Skeletal muscle cell (primary cell): ENCODE measurements around the gene EVA1C.
A peak's percentile ranks its signal among the peaks of the same experiment; 100 is the strongest.
"Not testable (repeated sequence)": the region's sequence is repeated elsewhere in the genome, so short reads cannot be mapped to it uniquely, and the experiment has no call there.

Source experiments
- DNase-seq: peaks from one replicate; pipeline ENCODE4 v3.0.0-alpha.2; 2010; ENCODE audit warnings: low read depth
- H3K4me3 ChIP-seq: 2 replicates; pipeline ENCODE4 v1.5.1; 2011; ENCODE audit warnings: low read depth, mild to moderate bottlenecking, control low read depth, low read length, moderate library complexity

Gene EVA1C

GRCh38 chr21:32422064-32422463 lies 9.6 kb downstream of the EVA1C start:
- no peak for DNase-seq
- no peak overlapping the region for H3K4me3 ChIP-seq

GRCh38 chr21:32423320-32424190 lies 11.0 kb downstream of the EVA1C start:
- DNase-seq = no peak

GRCh38 chr21:32424191-32424535 lies 11.7 kb downstream of the EVA1C start:
- DNase-seq = no peak
- H3K4me3 ChIP-seq = no peak overlapping the region

More at GRCh38 chr21:32423320-32424190, 11.0 kb downstream of the EVA1C start:
- H3K4me3 ChIP-seq = no peak overlapping the region

GRCh38 chr21:32424674-32425073 lies 12.2 kb downstream of the EVA1C start:
- H3K4me3 ChIP-seq = no peak overlapping the region
- no peak for DNase-seq

- H3K4me3 ChIP-seq = no peak overlapping the region
- no peak for DNase-seq
These were observed 13.1 kb downstream of the EVA1C start for GRCh38 chr21:32425628-32426027.

GRCh38 chr21:32426066-32426465 lies 13.6 kb downstream of the EVA1C start:
- no peak overlapping the region for H3K4me3 ChIP-seq
- DNase-seq = no peak

- no peak overlapping the region for H3K4me3 ChIP-seq
- no peak for DNase-seq
These were observed 14.1 kb downstream of the EVA1C start for GRCh38 chr21:32426592-32427051.

- DNase-seq = no peak
- H3K4me3 ChIP-seq = no peak overlapping the region
These were observed 15.6 kb downstream of the EVA1C start for GRCh38 chr21:32427958-32428623.

- not testable (repeated sequence) for DNase-seq, H3K4me3 ChIP-seq
These were observed 20.6 kb downstream of the EVA1C start for GRCh38 chr21:32432982-32433660.

GRCh38 chr21:32437729-32438128 lies 25.2 kb downstream of the EVA1C start:
- no peak for DNase-seq
- no peak overlapping the region for H3K4me3 ChIP-seq

- no peak for DNase-seq
- H3K4me3 ChIP-seq = no peak overlapping the region
These were observed 30.2 kb downstream of the EVA1C start for GRCh38 chr21:32442566-32443318.

- no peak overlapping the region for H3K4me3 ChIP-seq
- no peak for DNase-seq
These were observed 32.6 kb downstream of the EVA1C start for GRCh38 chr21:32445101-32445500.

GRCh38 chr21:32446440-32446839 lies 33.9 kb downstream of the EVA1C start:
- not testable (repeated sequence) for DNase-seq, H3K4me3 ChIP-seq

- H3K4me3 ChIP-seq = no peak overlapping the region
- DNase-seq = no peak
These were observed 34.7 kb downstream of the EVA1C start for GRCh38 chr21:32447224-32447623.

- DNase-seq = no peak
- H3K4me3 ChIP-seq = no peak overlapping the region
These were observed 36.5 kb downstream of the EVA1C start for GRCh38 chr21:32448803-32449594.

GRCh38 chr21:32450881-32451701 lies 38.6 kb downstream of the EVA1C start:
- H3K4me3 ChIP-seq = not testable (repeated sequence)
- DNase-seq = peak; percentile 39

- not testable (repeated sequence) for DNase-seq, H3K4me3 ChIP-seq
These were observed 39.7 kb downstream of the EVA1C start for GRCh38 chr21:32452191-32452590.

- no peak for DNase-seq
- H3K4me3 ChIP-seq = no peak overlapping the region
These were observed 40.1 kb downstream of the EVA1C start for GRCh38 chr21:32452641-32453040.
